ENCODE data around the gene MRPL52.

- TF ChIP-seq FOXP2 (optimal IDR thresholded peaks at IDR 0.05; ENCODE audit: control extremely low read depth, extremely low read length, insufficient read depth) (no peak), POLR2AphosphoS5 (IDR thresholded peaks at IDR 0.05; ENCODE audit: borderline replicate concordance, low read depth, low read length) (no peak), EZH2 (IDR thresholded peaks at IDR 0.05) (no peak)
Measured at GRCh38 chr14:22883173-22883976, 53.7 kb downstream of the MRPL52 start, which contains the start of gene REM2.

Measured in SK-N-MC (cell line).